ENCODE data around the gene KANK3. TPM values are rescaled to one million over a fixed set of nuclear protein-coding genes. Genes with fewer than 3 reads are reported as not detected.
A peak's percentile ranks its signal among the peaks of the same experiment; 100 is the strongest.
"Not testable (repeated sequence)": the region's sequence is repeated elsewhere in the genome, so short reads cannot be mapped to it uniquely, and the experiment has no call there.

Gene KANK3
- total RNA-seq, 1 donor from 2014 or later: 22.8 TPM

DNA sequence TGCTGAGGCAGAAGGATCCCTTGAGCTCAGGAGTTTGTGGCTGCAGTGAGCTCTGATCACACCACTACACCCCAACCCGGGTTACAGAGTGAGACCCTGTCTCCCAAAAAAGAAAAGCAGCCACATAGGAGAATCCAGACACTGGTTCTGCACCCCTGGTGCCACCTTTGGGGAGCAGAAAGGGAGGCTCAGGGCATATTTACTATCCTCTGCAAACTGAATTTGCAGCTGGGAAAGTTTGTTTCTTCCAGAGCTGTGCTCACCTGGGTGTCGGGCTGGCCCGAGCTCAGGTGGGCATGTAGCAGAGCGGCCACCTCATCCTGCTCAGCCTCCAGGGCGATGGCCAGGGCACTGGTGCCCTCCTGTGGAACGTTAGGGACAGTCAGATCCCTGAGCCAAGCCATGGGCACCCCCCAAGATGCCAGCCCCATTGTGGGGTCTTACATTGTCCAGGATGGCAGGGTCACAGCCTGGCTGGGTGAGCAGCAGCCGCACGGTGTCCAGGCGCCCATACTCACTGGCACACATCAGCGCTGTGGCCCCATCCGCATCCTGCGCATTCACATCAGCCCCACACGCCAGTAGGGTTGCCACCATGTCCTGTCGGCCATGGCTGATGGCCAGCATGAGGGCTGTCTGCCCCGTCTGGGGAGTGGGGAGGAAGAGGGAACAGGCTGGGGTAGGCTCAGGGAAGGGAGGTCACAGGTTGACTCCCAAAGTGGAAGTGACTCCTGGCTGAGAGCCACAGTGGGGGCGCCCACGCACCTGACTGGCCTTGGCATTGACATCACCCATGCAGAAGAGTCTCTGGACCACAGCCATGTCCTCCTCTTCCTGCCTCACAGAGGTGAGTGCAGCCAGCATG lies 18.6 kb downstream of the KANK3 start:
- intact Hi-C loops (cut with micrococcal nuclease): no loop called here

DNA sequence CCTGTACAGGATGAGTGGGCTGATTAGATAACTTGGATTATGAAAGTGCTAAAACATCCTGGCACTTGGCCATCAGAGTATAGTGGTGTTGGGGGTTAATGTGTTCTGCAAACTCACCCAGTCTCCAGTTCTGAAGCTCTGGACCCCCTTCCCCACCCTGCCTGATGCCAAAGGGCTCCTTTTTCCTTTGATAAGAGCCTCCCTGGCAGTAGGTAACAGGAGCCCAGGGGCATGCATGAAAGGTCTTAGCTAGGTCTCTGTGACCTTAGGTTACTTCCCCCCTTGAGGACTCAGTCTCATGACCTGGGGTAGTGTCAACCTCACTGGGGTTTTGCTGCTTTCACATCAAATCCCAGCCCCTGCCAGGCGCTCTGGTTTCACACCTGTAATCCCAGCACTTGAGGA lies 19.3 kb downstream of the KANK3 start:
- ATAC-seq (no peak), DNase-seq (no peak)
- intact Hi-C loops (cut with micrococcal nuclease): no loop called here

More for the DNA sequence above, 18.6 kb downstream of the KANK3 start:
- peak; percentile 51 for DNase-seq
- peak; percentile 0 for ATAC-seq

DNA sequence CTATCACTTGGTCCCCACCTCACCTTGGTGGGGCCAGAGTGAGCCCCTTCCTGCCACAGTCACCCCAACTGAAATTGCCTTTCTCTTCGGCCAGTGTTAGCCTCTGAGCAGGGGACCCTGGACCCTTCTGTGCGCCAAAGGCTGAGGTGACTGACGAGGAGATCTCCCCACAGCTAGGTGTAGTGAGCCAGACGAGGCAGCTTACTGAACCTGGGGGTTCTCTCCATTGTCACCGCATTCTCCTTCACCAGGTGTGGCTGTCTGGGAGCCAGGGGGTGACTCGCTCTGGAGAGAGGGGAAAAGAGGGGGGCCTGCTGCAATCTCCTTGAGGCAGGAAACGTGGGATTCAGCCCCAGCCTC lies 20.4 kb downstream of the KANK3 start:
- ATAC-seq: no peak
- intact Hi-C loops (cut with micrococcal nuclease): no loop called here
- no peak for DNase-seq

DNA sequence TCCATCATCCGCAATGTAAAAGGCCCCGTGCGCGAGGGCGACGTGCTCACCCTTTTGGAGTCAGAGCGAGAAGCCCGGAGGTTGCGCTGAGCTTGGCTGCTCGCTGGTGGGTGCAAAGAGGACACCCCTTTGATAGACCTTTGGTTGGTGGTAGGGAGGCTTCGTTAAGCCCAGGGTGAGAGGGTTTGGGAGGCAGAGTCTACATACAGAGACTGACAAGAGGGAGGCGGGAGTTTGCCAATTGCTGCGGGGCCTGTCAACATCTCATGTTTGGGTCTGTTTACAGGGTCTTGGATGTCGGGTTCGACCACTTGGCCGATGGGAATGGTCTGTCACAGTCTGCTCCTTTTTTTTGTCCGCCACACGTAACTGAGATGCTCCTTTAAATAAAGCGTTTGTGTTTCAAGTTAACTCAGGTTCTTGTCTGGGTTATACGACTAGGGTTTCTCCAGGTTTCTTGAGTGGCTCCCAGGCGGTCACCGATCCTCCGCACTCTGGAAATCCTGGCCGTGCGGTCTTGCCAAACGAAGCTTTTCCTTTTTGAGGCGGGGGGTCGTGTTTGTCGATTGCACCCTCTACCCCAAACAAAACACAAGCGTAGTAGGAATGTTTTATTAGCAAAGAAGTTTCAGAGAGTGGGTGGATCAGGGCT lies 20.9 kb downstream of the KANK3 start:
- ATAC-seq (no peak), DNase-seq (no peak)
- intact Hi-C loops (cut with micrococcal nuclease): no loop called here

DNA sequence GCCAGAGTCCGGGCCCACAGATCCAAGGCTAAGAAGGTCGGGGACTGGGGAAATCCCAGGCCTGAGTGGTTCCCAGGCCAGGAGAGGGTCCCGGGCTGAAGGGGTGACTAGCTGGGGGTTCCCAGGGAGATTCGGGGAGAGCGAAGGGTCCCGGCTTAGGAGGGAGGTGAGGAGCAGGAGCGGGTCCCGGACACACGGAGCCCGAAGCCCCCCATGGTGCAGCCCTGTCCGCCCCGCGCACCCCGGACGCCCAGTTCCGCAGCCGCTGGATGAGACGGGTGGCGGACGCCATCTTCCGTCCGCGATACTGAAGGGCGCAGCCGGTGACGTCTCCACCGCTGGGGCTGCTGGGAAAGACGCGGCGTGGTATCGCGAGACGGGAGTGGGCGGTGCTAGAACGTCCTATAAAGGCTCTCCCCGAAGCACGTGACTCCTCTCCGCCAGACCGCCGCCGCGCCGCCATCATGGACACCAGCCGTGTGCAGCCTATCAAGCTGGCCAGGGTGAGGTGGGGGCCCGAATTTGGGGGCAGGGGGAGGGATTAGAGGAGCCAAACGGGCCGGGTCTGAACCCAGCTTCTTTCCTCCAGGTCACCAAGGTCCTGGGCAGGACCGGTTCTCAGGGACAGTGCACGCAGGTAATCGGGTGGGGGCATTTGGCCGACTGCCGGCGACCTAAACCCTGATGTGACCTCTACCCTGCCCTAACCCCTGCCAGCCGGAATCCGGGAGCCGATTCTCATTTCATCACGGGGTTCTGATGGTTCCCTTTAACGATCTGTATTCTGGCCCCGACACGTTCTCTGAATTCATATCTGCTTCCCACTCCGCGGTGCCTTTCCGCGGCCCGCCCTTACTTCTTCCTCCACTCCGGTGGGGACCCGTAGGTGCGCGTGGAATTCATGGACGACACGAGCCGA lies 21.7 kb downstream of the KANK3 start, which contains the start of the genes NDUFA7 and RPS28:
TSS of gene NDUFA7 (minus strand) at position 309 of the 919 bp plus-strand sequence. CDS start at position 292, 17 bp downstream.
TSS of gene RPS28 (plus strand) at position 430 of the 919 bp plus-strand sequence. CDS start at position 465, 35 bp downstream.
- DNase-seq (peak; percentile 99), ATAC-seq (peak; percentile 95)
- intact Hi-C loops (cut with micrococcal nuclease): no loop called here

DNA sequence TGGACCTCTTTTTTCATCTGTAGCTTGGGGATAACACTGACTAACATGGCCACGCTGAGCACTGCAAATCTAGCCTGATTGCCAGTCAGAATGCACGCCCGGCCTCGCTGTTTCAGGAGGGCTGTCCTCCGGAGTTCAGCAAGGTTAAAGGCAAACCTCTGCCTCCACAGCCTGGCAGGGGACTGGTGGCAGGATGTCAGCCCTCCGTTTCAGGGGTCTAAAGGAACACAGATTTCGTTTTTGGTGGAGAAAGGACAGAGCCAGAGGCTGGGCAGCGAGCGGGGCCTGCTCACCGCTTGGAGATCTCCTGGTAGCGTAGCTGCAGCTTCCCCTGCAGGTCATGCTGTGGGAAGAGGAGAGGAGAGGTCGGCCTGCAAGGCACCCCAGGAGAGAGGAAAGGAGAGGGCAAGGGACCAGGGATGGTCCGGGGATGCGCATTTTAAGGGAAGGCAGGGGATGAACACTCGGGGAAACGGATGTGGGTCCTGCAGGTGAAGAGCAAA lies 22.4 kb downstream of the KANK3 start:
- peak; percentile 37 for DNase-seq
- ATAC-seq: peak; percentile 2
- intact Hi-C loops (cut with micrococcal nuclease): no loop called here

DNA sequence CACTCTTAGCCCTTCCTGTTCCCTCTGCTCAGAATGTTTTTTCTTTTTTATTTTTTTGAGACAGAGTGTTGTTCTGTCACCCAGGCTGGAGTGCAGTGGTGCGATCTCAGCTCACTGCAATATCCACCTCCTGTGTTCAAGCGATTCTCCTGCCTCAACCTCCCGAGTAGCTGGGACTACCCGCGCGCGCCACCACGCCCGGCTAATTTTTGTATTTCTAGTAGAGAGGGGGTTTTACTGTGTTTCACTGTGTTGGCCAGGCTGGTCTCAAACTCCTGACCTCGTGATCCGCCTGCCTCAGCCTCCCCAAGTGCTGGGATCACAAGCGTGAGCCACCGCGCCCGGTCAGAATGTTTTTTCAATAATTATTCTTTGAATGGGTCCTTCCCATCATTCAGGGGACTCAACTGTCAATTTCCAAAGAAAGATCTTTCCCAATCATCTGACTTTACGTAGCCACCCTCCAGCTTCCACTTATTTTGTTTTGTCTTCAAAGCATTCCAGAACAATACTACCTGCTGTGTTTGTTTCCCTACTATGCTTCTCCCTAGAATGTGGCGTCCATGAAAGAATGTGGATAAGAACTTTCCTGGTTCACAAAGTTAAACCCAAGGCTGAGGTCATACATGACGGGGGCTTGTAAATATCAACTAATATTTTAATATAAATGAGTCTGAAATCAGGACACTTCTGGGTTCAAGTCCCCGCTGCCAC lies 23.1 kb downstream of the KANK3 start:
- intact Hi-C loops (cut with micrococcal nuclease): no loop called here
- DNase-seq: no peak
- no peak for ATAC-seq

DNA sequence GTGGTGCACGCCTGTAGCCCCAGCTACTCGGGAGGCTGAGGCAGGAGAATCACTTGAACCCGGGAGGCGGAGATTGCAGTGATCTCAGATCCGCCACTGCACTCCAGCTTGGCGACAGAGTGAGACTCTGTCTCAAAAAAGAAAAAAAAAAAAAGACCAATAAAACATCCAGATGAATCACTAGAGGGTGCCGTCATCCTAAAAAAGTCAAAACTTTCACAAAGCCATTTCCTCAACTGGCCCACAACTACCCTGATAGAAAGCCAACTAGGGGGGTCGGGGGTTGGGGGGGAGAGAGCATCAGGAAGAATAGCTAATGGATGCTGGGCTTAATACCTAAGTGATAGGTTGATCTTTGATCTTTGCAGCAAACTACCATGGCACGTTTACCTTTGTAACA lies 24.2 kb downstream of the KANK3 start:
- ATAC-seq; intact Hi-C loops (cut with micrococcal nuclease); DNase-seq: not testable (repeated sequence)

DNA sequence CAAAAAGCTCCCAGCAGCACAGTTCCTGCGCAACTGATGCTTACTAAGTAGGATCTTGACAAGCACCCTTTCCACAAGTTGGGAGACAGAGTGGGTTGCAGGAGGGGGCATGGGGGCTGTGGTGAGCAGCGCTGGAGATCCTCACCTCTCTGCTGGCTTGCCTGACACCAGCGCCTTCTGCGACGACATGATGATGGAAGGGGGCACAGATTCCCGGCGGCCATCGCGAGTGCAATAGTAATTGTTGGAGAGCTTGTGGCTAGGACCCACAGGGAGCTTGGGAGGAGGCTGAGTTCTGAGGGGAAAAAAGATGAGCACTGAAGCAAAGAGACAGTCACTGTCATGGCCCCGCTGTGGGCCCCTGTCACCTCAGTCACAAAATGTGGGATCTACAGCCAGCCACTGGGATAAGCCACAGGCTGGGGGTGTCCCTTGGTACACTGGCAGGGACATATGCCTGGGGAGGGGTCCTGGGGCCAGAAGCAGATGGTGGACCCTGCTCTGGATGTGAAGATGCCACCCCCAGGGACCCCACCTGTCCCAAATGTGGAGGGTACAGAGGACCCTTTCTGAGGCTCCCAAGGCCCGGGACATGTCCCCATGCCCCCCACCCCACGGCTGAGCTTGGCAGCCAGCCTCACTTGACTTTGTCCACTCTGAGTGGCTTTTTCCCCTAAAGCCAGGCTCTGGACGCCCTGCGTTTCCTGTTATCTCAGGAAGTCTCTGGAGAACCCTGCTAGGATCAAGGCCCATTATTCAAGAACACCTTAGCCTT lies 26.5 kb downstream of the KANK3 start:
- DNase-seq: no peak
- intact Hi-C loops (cut with micrococcal nuclease): no loop called here
- ATAC-seq: no peak

DNA sequence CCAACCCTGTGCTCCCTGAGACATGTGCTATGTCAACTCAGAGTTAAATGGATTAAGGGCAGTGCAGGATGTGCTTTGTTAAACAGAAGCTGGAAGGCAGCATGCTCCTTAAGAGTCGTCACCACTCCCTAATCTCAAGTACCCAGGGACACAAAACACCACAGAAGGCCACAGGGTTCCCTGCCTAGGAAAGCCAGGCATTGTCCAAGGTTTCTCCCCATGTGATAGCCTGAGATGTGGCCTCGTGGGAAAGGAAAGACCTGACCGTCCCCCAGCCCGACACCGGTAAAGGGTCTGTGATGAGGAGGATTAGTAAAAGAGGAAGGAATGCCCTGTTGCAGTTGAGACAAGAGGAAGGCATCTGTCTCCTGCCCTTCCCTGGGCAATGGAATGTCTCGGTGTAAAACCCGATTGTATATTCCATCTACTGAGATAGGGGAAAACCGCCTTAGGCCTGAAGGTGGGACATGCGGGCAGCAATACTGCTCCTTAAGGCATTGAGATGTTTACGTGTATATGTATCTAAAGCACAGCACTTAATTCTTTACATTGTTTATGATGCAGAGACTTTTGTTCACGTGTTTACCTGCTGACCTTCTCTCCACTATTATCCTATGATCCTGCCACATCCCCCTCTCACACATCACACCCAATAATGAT lies 28.0 kb downstream of the KANK3 start:
- DNase-seq; intact Hi-C loops (cut with micrococcal nuclease); ATAC-seq: not testable (repeated sequence)

DNA sequence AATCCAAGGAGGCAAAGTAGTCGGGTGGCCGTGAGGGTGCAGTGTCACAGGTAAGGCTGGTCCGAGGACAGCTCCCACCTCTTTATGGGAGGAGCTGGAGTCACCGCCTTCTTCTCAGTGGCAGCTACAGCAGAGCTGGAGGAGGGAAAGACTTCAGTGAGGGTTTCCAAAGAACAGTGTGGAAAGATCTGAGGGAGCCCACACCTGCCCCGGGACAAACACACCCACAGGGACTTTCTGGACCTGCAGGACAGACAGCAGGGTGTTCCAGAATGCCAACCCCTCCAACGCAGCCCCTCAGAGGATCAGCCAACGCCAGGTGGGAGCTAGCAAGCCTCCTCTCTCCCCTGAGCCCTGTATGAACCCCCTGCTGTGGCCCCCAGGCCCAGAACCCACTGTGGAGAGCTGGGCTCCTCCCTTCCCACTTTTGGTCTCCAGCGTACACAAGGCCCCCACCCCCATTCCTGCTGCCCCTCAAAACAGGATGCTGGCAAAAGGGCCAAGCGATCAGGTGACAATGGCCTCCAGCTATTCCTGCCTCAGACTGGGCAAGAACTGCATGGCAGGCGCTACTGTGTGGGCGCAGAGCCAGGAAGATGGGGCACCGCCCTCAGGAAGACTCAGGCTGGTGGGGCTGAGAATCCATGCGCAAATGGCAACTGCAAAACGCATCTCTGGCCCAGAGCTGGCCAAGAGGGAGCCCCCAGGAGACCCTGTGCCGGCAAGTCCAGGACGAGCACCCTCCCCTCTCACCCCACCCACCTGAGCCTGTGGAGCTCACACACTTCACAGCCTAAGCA lies 31.4 kb downstream of the KANK3 start:
- ATAC-seq (peak; percentile 15), DNase-seq (peak; percentile 67)
- intact Hi-C loops (cut with micrococcal nuclease): no loop called here

DNA sequence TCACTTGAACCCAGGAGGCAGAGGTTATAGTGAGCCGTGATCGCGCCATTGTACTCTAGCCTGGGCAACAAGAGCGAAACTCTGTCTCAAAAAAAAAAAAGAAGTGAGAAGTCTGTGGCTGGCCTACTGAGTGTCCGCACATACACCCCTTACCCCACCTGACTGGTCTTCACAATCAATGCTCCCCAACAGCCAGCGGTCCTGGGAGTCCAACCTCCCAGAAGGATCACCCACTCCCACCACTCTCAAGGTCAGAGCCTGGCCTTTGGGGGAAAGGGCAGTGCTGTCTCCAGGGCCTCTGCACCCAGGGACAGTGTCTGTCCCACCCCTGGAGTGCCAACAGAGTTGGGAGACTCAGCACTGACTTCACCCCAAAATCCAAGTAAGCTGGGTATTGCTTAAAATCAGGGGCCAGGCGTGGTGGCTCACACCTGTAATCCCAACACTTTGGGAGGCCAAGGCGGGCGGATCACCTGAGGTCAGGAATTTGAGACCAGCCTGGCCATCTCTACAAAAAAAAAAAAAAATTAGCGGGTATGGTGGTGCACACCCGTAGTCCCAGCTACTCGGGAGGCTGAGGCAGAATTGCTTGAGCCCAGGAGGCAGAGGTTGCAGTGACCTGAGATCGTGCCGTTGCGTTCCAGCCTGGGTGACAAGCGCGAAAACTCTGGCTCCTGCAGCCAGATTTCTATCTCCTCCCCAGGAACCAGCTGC lies 32.6 kb downstream of the KANK3 start:
- no peak for ATAC-seq
- intact Hi-C loops (cut with micrococcal nuclease): no loop called here
- no peak for DNase-seq

DNA sequence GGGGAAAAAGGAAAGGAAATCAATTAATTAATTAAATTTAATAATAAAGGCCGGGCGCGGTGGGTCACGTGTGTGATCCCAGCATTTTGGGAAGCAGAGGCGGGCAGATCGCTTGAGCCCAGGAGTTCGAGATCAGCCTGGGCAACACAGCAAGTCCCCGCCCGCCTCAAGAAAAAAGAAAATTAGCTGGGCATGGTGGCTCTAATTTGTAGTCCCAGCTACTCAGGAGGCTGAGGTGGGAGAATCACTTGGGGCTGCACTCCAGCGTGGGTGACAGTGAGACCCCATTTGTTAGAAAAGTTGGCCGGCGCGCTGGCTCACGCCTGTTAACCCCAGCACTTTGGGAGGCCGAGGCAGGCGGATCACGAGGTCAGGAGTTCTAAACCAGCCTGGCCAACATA lies 34.2 kb downstream of the KANK3 start:
- DNase-seq (no peak), ATAC-seq (no peak)
- intact Hi-C loops (cut with micrococcal nuclease): no loop called here

DNA sequence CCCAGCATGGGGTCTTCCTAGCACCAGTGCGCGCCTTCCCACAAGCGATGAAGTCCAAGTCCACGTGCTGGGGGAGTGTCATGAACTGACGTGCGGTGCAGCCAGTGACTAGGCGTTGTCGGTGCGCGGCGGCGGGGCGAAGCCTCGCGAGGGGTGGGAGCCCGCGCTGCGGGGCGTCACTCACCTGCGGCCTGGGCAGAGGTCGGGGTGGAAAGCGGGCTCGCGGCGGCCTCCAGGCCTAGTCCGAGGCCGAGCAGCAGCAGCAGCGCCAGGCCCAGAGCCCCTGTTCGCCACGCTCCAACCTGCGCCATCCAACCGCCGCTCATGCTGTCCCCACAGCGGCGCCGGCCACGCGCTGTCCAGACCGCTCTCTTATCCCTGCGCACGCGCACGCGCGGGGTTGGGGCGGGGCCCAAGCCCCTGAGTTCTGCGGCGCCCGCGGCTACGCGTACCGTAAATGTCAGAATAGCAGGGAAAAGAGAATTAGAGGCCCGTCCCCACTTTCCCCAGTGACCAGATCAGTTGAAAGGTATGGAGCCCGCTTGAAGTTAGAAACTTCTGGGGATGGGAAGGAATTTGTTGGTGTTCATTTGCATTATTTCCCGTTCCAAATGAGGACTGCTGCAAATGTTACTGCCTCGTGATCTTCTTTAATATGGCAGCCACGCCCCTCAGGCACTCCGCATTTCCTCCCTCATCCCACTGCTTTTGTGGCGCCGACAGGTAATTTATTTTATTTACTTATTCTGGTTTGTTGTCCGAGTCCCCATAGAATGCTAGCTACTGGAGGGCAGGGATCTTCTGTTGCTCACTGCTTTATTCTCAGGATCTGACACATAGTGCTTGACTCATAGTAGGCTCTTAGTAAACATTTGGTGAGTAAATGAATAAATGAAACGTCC lies 34.8 kb downstream of the KANK3 start, which contains the start of gene CD320:
TSS of gene CD320 (minus strand) at position 394 of the 902 bp plus-strand sequence. CDS start at position 326, 68 bp downstream.
- intact Hi-C loops (cut with micrococcal nuclease): no loop called here
- ATAC-seq (peak; percentile 96), DNase-seq (peak; percentile 96)

Data from left ventricle myocardium superior (tissue), 1 donor.